HG03457 (cell line): Measurements from ENCODE around the gene USP4.
"Not testable (repeated sequence)": the region's sequence is repeated elsewhere in the genome, so short reads cannot be mapped to it uniquely, and the experiment has no call there.

Source experiments
- ATAC-seq: cut with Tn5 transposase; IDR thresholded peaks from one replicate; pipeline ENCODE4 v1.9.1; 2021; ENCODE audit warnings: moderate number of reproducible peaks; ENCODE audit not compliant: unreplicated experiment

Gene USP4

GRCh38 chr3:49255718-49256511, 83.9 kb downstream of the USP4 start:
- ATAC-seq: no peak

GRCh38 chr3:49255112-49255511, 84.7 kb downstream of the USP4 start:
- no peak for ATAC-seq

- no peak for ATAC-seq
Measured at GRCh38 chr3:49253512-49253911, 86.3 kb downstream of the USP4 start.

GRCh38 chr3:49248840-49249227, 91.0 kb downstream of the USP4 start:
- ATAC-seq: no peak

GRCh38 chr3:49244581-49245205, 95.2 kb downstream of the USP4 start:
- no peak for ATAC-seq

GRCh38 chr3:49240091-49240490, 99.8 kb downstream of the USP4 start:
- not testable (repeated sequence) for ATAC-seq

- ATAC-seq: no peak
Measured at GRCh38 chr3:49238274-49239127, 101.4 kb downstream of the USP4 start.

GRCh38 chr3:49237344-49237743, 102.5 kb downstream of the USP4 start:
- no peak for ATAC-seq

GRCh38 chr3:49236226-49236625, 103.6 kb downstream of the USP4 start:
- ATAC-seq: no peak

GRCh38 chr3:49228817-49229216, 111.0 kb downstream of the USP4 start:
- not testable (repeated sequence) for ATAC-seq
